Measurements from ENCODE around the gene STARD3.

Gene STARD3

GRCh38 chr17:39604911-39605491, 31.9 kb upstream of the STARD3 start:
- no peak for DNase-seq (ENCODE audit: low spot score)

- no peak for DNase-seq (ENCODE audit: low spot score)
Measured at GRCh38 chr17:39605492-39606433, 31.2 kb upstream of the STARD3 start.

GRCh38 chr17:39606434-39607056, 30.4 kb upstream of the STARD3 start:
- no peak for DNase-seq (ENCODE audit: low spot score)

- DNase-seq (ENCODE audit: low spot score), result no peak
Measured at GRCh38 chr17:39607057-39607850, 29.7 kb upstream of the STARD3 start.

- DNase-seq (ENCODE audit: low spot score), result no peak
Measured at GRCh38 chr17:39607851-39608130, 29.2 kb upstream of the STARD3 start, which contains the start of gene NEUROD2. Gene NEUROD2 (minus strand): TSS chr17:39607920. CDS start chr17:39606599, 1,321 bp downstream.

- no peak for DNase-seq (ENCODE audit: low spot score)
Measured at GRCh38 chr17:39608142-39608981, 28.6 kb upstream of the STARD3 start.

GRCh38 chr17:39609416-39610025, 27.4 kb upstream of the STARD3 start:
- DNase-seq (ENCODE audit: low spot score), result no peak

GRCh38 chr17:39611401-39612112, 25.4 kb upstream of the STARD3 start:
- no peak for DNase-seq (ENCODE audit: low spot score)

GRCh38 chr17:39612291-39612894, 24.6 kb upstream of the STARD3 start:
- no peak for DNase-seq (ENCODE audit: low spot score)

- no peak for DNase-seq (ENCODE audit: low spot score)
Measured at GRCh38 chr17:39612935-39613464, 23.9 kb upstream of the STARD3 start.

- no peak for DNase-seq (ENCODE audit: low spot score)
Measured at GRCh38 chr17:39614545-39615157, 22.3 kb upstream of the STARD3 start.

GRCh38 chr17:39615434-39615833, 21.5 kb upstream of the STARD3 start:
- DNase-seq (ENCODE audit: low spot score), result no peak

- no peak for DNase-seq (ENCODE audit: low spot score)
Measured at GRCh38 chr17:39617100-39617445, 19.9 kb upstream of the STARD3 start.

GRCh38 chr17:39617446-39618245, 19.3 kb upstream of the STARD3 start:
- peak; percentile 46 for DNase-seq (ENCODE audit: low spot score)

- no peak for DNase-seq (ENCODE audit: low spot score)
Measured at GRCh38 chr17:39618246-39618913, 18.6 kb upstream of the STARD3 start.

GRCh38 chr17:39618956-39619785, 17.8 kb upstream of the STARD3 start:
- DNase-seq (ENCODE audit: low spot score), result no peak

GRCh38 chr17:39619786-39620101, 17.2 kb upstream of the STARD3 start:
- DNase-seq (ENCODE audit: low spot score), result no peak

All from CD4-positive, alpha-beta T cell treated with Interleukin-15 for 4 hours (primary cell).